OCI-LY3 (cell line): ENCODE results near the gene CDKN1C.

ENCODE experiments used
- EZH2phosphoT487 ChIP-seq: fragments of 200-600 bp; shearing (Covaris generic); IDR thresholded peaks from 2 replicates; pipeline ENCODE4 v1.6.1; 2018; ENCODE audit warnings: antibody characterized with exemption, mixed run types, low read depth
- TF ChIP-seq, protein P1 (sequence below): fragments of 200-600, 300-600 bp; sonication (generic); IDR thresholded peaks from 2 replicates; pipeline ENCODE4 v1.5.1; 2014; ENCODE audit warnings: antibody characterized with exemption, low read length, low read depth

DNA sequence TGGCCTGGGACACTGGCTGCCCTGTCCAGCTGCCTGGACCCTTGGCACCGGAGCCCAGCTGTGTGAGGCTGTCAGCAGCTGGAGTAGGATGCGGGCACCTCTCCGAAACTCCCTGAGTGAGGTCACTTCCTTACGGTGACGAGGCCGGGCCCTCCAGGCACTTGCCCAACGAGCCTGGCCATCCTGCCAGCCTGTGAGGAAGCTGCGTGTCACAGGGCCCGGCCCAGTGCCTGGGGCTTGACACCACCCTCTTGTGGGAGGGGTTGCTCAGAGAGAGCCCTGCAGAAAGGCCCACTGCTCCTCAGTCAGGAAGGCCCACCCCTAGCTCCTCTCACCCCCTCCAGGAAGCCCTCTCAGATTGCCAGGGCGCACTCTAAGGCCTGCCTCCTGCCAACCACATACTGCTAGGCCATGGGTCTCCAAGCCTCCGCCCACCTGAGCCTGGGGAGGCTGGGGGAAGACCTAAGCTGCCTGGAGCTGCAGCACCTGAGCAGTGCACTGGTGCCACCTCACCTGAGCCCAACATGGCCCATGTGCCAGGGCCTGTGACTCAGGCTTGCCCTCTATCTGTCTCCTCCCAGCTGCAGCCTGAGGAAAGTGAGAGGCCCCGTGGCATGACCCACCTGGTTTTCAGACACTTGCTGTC is 47.9 kb upstream of the CDKN1C start:
- TF ChIP-seq, protein P1, sequence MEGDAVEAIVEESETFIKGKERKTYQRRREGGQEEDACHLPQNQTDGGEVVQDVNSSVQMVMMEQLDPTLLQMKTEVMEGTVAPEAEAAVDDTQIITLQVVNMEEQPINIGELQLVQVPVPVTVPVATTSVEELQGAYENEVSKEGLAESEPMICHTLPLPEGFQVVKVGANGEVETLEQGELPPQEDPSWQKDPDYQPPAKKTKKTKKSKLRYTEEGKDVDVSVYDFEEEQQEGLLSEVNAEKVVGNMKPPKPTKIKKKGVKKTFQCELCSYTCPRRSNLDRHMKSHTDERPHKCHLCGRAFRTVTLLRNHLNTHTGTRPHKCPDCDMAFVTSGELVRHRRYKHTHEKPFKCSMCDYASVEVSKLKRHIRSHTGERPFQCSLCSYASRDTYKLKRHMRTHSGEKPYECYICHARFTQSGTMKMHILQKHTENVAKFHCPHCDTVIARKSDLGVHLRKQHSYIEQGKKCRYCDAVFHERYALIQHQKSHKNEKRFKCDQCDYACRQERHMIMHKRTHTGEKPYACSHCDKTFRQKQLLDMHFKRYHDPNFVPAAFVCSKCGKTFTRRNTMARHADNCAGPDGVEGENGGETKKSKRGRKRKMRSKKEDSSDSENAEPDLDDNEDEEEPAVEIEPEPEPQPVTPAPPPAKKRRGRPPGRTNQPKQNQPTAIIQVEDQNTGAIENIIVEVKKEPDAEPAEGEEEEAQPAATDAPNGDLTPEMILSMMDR = no peak
- no peak for TF ChIP-seq EZH2phosphoT487
